SK-N-SH (cell line): ENCODE results near the gene CNGA3. TPM values are rescaled to one million over a fixed set of nuclear protein-coding genes. Genes with fewer than 3 reads are reported as not detected.

ENCODE experiments used
- CTCF ChIA-PET: fragments of 300-600, 350-600 bp; formaldehyde crosslinking; extraction: SDS; loops from one replicate; lab custom pipeline; 2021; lab: Yijun Ruan, JAX
- POLR2A ChIA-PET: fragments of 350-600 bp; sonication (Branson Sonifier 250); formaldehyde crosslinking; extraction: SDS; loops from one replicate; lab custom pipeline; 2020; ENCODE audit warnings: antibody characterized with exemption, inconsistent platforms; lab: Yijun Ruan, JAX
- DNase-seq: peaks from one replicate; pipeline ENCODE4 v3.0.0; 2012
- H2AFZ ChIP-seq: fragments of 200-600 bp; sonication (generic); 2 replicates; pipeline ENCODE4 v1.8.1; 2016; ENCODE audit warnings: antibody characterized with exemption, mild to moderate bottlenecking, low read depth
- H3F3A ChIP-seq: fragments of 200-600 bp; sonication (generic); replicated peaks from 2 replicates; pipeline ENCODE3; 2016; ENCODE audit warnings: antibody characterized with exemption, mild to moderate bottlenecking; ENCODE audit not compliant: insufficient read depth
- H3K27ac ChIP-seq, 2 experiments: fragments of 200-500 bp in 1 of 2; fragments of 200-600 bp in 1 of 2; sonication (Bioruptor generic) in 1 of 2; sonication (generic), shearing (Covaris generic) in 1 of 2; 2 replicates each; pipeline versions ENCODE4 v1.5.1 to v1.6.1; 2014 to 2016; ENCODE audit warnings: low read depth in 2 of 2, inconsistent platforms in 1 of 2, low read length in 1 of 2, mild to moderate bottlenecking in 1 of 2, mixed read lengths in 1 of 2
- H3K27me3 ChIP-seq: fragments of 200-600 bp; sonication (generic), shearing (Covaris generic); 2 replicates; pipeline ENCODE4 v1.6.1; 2016; ENCODE audit warnings: mixed run types; ENCODE audit not compliant: insufficient read depth
- H3K36me3 ChIP-seq, 2 experiments: fragments of 200-500 bp in 1 of 2; fragments of 200-600 bp in 1 of 2; sonication (Bioruptor generic) in 1 of 2; sonication (generic) in 1 of 2; replicated peaks in 1 of 2; 2 replicates each; pipeline versions ENCODE3 to v1.5.1; 2014 to 2016; ENCODE audit warnings: low read length in 1 of 2, mild to moderate bottlenecking in 1 of 2; ENCODE audit not compliant: insufficient read depth in 2 of 2, control insufficient read depth in 1 of 2
- H3K4me1 ChIP-seq, 2 experiments: fragments of 200-500 bp in 1 of 2; fragments of 200-600 bp in 1 of 2; sonication (Bioruptor generic) in 1 of 2; sonication (generic), shearing (Covaris generic) in 1 of 2; 2 replicates each; pipeline versions ENCODE4 v1.5.1 to v1.6.1; 2014 to 2016; ENCODE audit warnings: low read depth in 1 of 2, low read length in 1 of 2, mixed run types in 1 of 2; ENCODE audit not compliant: insufficient read depth in 2 of 2, control insufficient read depth in 1 of 2
- H3K4me2 ChIP-seq: fragments of 200-600 bp; sonication (generic), shearing (Covaris generic); 2 replicates; pipeline ENCODE4 v1.6.1; 2017; ENCODE audit warnings: mixed run types
- H3K4me3 ChIP-seq, 2 experiments: fragments of 200-500 bp in 1 of 2; fragments of 200-600 bp in 1 of 2; sonication (Bioruptor generic) in 1 of 2; sonication (generic), shearing (Covaris generic) in 1 of 2; 2 replicates each; pipeline versions ENCODE4 v1.5.1 to v1.8.1; 2014 to 2016; ENCODE audit warnings: low read depth in 2 of 2, inconsistent platforms in 1 of 2, low read length in 1 of 2, mild to moderate bottlenecking in 1 of 2, mixed read lengths in 1 of 2, moderate library complexity in 1 of 2
- H3K79me2 ChIP-seq: fragments of 200-600 bp; sonication (generic); 2 replicates; pipeline ENCODE4 v1.8.1; 2017; ENCODE audit warnings: mild to moderate bottlenecking; ENCODE audit not compliant: insufficient read depth
- H3K9ac ChIP-seq: fragments of 200-600 bp; sonication (generic); 2 replicates; pipeline ENCODE4 v1.6.1; 2017; ENCODE audit warnings: mixed run types
- H3K9me2 ChIP-seq: fragments of 200-600 bp; sonication (generic); 2 replicates; pipeline ENCODE4 v1.6.1; 2017; ENCODE audit warnings: mixed run types
- H3K9me3 ChIP-seq: fragments of 200-600 bp; sonication (generic); 2 replicates; pipeline ENCODE4 v1.6.1; 2017; ENCODE audit warnings: mixed run types, mild to moderate bottlenecking, moderate library complexity
- H4K20me1 ChIP-seq: fragments of 200-600 bp; sonication (generic); 2 replicates; pipeline ENCODE4 v1.6.1; 2017; ENCODE audit warnings: mild to moderate bottlenecking, mixed run types; ENCODE audit not compliant: insufficient read depth
- CHD2 ChIP-seq: fragments of 150-350 bp; IDR thresholded peaks from 2 replicates; pipeline ENCODE4 v1.6.1; 2018; ENCODE audit warnings: low read length; ENCODE audit not compliant: partially characterized antibody
- CTCF ChIP-seq: fragments of 200-600 bp; sonication (generic); IDR thresholded peaks from 2 replicates; pipeline ENCODE4 v1.6.1; 2017; ENCODE audit warnings: antibody characterized with exemption, mild to moderate bottlenecking, moderate library complexity
- ELF1 ChIP-seq: IDR thresholded peaks from 2 replicates; pipeline ENCODE4 v1.4.0; 2012
- EP300 ChIP-seq, 2 experiments: IDR thresholded peaks; 2 replicates each; pipeline versions ENCODE4 v1.4.0 to v1.6.1; 2012; ENCODE audit warnings: borderline replicate concordance in 1 of 2, low read depth in 1 of 2, low read length in 1 of 2
- FOSL2 ChIP-seq: IDR thresholded peaks from 2 replicates; pipeline ENCODE4 v1.4.0; 2012; ENCODE audit warnings: low read depth, mild to moderate bottlenecking, moderate library complexity, borderline replicate concordance
- FOXJ3 ChIP-seq: sonication (generic); formaldehyde crosslinking; IDR thresholded peaks from 2 replicates; pipeline ENCODE4 v1.5.1; 2020; ENCODE audit warnings: mild to moderate bottlenecking, missing genetic modification reagents
- FOXM1 ChIP-seq: IDR thresholded peaks from 2 replicates; pipeline ENCODE4 v1.4.0; 2012; ENCODE audit warnings: low read depth, mild to moderate bottlenecking
- GATA2 ChIP-seq: sonication (generic); formaldehyde crosslinking; IDR thresholded peaks from 2 replicates; pipeline ENCODE4 v1.5.0; 2020; ENCODE audit warnings: mild to moderate bottlenecking, missing genetic modification reagents
- JUND ChIP-seq: IDR thresholded peaks from 2 replicates; pipeline ENCODE4 v1.4.0; 2012
- MAX ChIP-seq: IDR thresholded peaks from 2 replicates; pipeline ENCODE4 v1.4.0; 2012; ENCODE audit warnings: low read depth
- MXI1 ChIP-seq: IDR thresholded peaks from 2 replicates; pipeline ENCODE4 v1.6.1; 2012; ENCODE audit warnings: mild to moderate bottlenecking, low read depth, low read length, improper control_type of control experiment
- NFIC ChIP-seq: IDR thresholded peaks from 2 replicates; pipeline ENCODE4 v1.4.0; 2012; ENCODE audit warnings: borderline replicate concordance
- NRF1 ChIP-seq: IDR thresholded peaks from 2 replicates; pipeline ENCODE4 v1.6.1; 2012; ENCODE audit warnings: low read depth, mild to moderate bottlenecking, low read length
- POLR2AphosphoS5 ChIP-seq: IDR thresholded peaks from 2 replicates; pipeline ENCODE4 v1.6.1; 2012; ENCODE audit warnings: low read depth, low read length
- RFX5 ChIP-seq: IDR thresholded peaks from 2 replicates; pipeline ENCODE4 v1.6.1; 2012; ENCODE audit warnings: mild to moderate bottlenecking, improper control_type of control experiment, low read length
- RXRA ChIP-seq: IDR thresholded peaks from 2 replicates; pipeline ENCODE4 v1.4.0; 2012; ENCODE audit warnings: low read depth, mild to moderate bottlenecking, borderline replicate concordance
- SIN3A ChIP-seq: IDR thresholded peaks from 2 replicates; pipeline ENCODE4 v1.6.1; 2012; ENCODE audit warnings: low read depth, mild to moderate bottlenecking, low read length, moderate library complexity, borderline replicate concordance
- SMC3 ChIP-seq: IDR thresholded peaks from 2 replicates; pipeline ENCODE4 v1.6.1; 2012; ENCODE audit warnings: low read depth, low read length, improper control_type of control experiment
- TAF1 ChIP-seq: IDR thresholded peaks from 2 replicates; pipeline ENCODE4 v1.6.1; 2012; ENCODE audit warnings: low read depth, mild to moderate bottlenecking, low read length, moderate library complexity, borderline replicate concordance
- TCF12 ChIP-seq: IDR thresholded peaks from 2 replicates; pipeline ENCODE4 v1.4.0; 2012
- ZBTB33 ChIP-seq: IDR thresholded peaks from 2 replicates; pipeline ENCODE4 v1.4.0; 2012; ENCODE audit warnings: low read depth, borderline replicate concordance
- WGBS: methylation state at CpG from one replicate; pipeline ENCODE4 v1.1.6; 2017; ENCODE audit warnings: low lambda C conversion rate; 5-methylcytosine and 5-hydroxymethylcytosine counted together
- polyA plus RNA-seq, 3 experiments: library from polyadenylated mRNA; depleted of rRNA; stranded (reverse); fragments of >200 nt; gene quantifications; 2 replicates each; pipeline ENCODE4 v1.2.3, GENCODE V29; 2012

CNGA3 gene
- polyA plus RNA-seq, 1 of the 3 experiments (the other 2 are of a cell fraction): not detected

GRCh38 chr2:98356729-98357128 is 10.5 kb downstream of the CNGA3 start (continued):
- no peak for TF ChIP-seq CHD2

- Histone ChIP-seq H3K36me3 (no peaks in the 10 kb centered on the region), H3K4me3 (no peak overlapping the region), H3K79me2 (no peaks in the 10 kb centered on the region), H3K27ac (no peak overlapping the region), H3F3A (no peaks in the 10 kb centered on the region), H3K9me3 (no peaks in the 10 kb centered on the region), H3K9me2 (no peaks in the 10 kb centered on the region), H3K4me1 (no peaks in the 10 kb centered on the region), H3K4me2 (no peak overlapping the region), H4K20me1 (no peaks in the 10 kb centered on the region), H3K27me3 (no peaks in the 10 kb centered on the region), H2AFZ (no peak overlapping the region), H3K9ac (no peak overlapping the region)
- DNase-seq: no peak
- WGBS: 76% methylated on average over 3 of the region's 3 CpGs
- ChIA-PET CTCF (interaction anchor here (2.3 kb wide), 1 partner anchor 27 kb away, joined by 7 read pairs; no protein-coding TSS in a partner anchor), POLR2A (no interaction called here)
- TF ChIP-seq GATA2 (CRISPR knock-in tag) (no peak), ZBTB33 (no peak), NFIC (no peak), SIN3A (no peak), RXRA (no peak), TAF1 (no peak), SMC3 (no peak), JUND (no peak), MXI1 (no peak), EP300 (IDR thresholded peaks at IDR 0.05; ENCODE audit: borderline replicate concordance in 1 of 2, low read depth in 1 of 2, low read length in 1 of 2) (no peak)
Observed at GRCh38 chr2:98357849-98358248, 11.6 kb downstream of the CNGA3 start.

- Histone ChIP-seq H4K20me1 (no peaks in the 10 kb centered on the region), H3K9me3 (no peaks in the 10 kb centered on the region), H3K79me2 (no peaks in the 10 kb centered on the region), H3K36me3 (no peaks in the 10 kb centered on the region), H3F3A (no peaks in the 10 kb centered on the region), H3K9me2 (no peaks in the 10 kb centered on the region), H3K4me1 (no peaks in the 10 kb centered on the region), H3K4me2 (no peak overlapping the region), H3K27ac (no peak overlapping the region), H3K27me3 (no peaks in the 10 kb centered on the region), H2AFZ (no peak overlapping the region), H3K4me3 (no peak overlapping the region), H3K9ac (no peak overlapping the region)
- ChIA-PET POLR2A (no interaction called here), CTCF (no interaction called here)
- WGBS: 60% methylated on average over 1 of the region's 1 CpG
- DNase-seq: no peak
- TF ChIP-seq CHD2 (no peak), FOXJ3 (CRISPR knock-in tag) (no peak), RXRA (no peak), SMC3 (no peak), RFX5 (no peak), CTCF (no peak), TCF12 (no peak), NRF1 (no peak), SIN3A (no peak), MAX (no peak), ELF1 (no peak), EP300 (IDR thresholded peaks at IDR 0.05; ENCODE audit: borderline replicate concordance in 1 of 2, low read depth in 1 of 2, low read length in 1 of 2) (no peak), FOXM1 (no peak), ZBTB33 (no peak), NFIC (no peak), FOSL2 (no peak), TAF1 (no peak), POLR2AphosphoS5 (no peak)
Observed at GRCh38 chr2:98359986-98360385, 13.7 kb downstream of the CNGA3 start.
